HG03439 (cell line): ENCODE results near the gene CHST11.
A peak's percentile ranks its signal among the peaks of the same experiment; 100 is the strongest.

Experiments used
- ATAC-seq: cut with Tn5 transposase; IDR thresholded peaks from one replicate; pipeline ENCODE4 v1.9.1; 2021; ENCODE audit warnings: mild to moderate bottlenecking, moderate library complexity; ENCODE audit not compliant: unreplicated experiment

Gene CHST11

DNA sequence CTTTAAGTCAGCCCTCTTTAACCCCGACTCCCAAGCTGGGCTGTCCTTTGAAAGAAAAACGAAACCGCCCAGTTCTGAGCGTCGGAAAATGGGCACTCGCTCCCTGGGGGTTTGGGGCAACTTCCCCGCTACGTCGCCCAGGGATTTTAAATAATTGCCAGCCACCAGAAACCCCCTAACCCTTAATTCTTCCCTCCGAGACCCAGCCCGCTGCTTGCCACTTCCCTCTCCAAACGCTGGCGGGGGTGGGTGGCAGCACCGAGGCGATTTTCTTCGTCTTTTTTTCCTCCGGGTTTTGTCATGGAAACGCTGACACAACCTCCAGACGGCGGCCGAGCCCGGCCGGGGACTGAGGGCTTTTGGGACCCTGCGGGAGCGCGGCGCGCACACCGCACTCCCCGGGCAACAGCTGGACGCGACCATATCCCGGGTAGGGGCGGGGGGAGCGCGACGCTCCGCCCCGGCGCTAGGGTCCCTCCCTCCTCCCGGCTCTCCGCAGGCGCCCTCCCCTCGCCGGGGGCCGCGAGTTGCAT, at the start of gene CHST11:
Gene CHST11 (plus strand): TSS at position 532 of the 533 bp plus-strand sequence.
- ATAC-seq = peak; percentile 67

DNA sequence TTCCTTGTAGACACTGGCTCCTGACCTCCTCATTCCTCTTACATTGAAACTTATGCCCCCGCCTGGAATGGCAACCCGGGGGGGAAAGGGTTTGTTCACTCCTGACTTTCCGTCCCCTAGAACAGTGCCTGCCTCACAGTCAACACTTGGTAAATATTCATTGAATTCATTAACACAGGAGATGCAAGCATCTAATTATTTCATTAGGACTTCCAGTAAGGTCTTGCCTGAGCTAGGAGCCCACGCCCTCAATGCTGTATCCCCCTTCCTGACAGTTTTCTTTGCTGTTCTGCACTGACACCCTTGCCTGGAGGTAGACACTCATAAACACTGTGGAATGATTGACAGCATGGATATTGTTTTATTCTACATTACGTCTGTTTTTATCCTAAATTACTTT, 49.3 kb upstream of the CHST11 start:
- ATAC-seq = no peak

DNA sequence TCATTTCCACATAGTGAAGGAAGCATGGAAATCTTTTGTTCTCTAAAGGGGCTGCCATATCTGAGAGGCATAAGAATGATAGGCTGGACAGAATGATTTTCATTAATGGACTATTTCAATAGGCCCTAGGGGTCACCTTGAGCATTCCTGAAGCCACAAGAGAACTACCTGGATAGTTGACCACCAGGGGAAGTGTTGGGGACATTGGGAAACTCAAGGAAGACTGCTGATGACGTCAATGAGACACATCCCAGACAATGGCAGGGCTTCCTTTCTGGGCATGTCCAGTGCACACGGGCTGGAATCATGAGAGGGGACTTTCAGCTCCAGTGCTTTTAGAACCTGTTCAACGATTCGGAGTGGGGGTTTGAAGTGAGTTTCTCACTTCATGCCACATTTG, 48.8 kb upstream of the CHST11 start:
- no peak for ATAC-seq

DNA sequence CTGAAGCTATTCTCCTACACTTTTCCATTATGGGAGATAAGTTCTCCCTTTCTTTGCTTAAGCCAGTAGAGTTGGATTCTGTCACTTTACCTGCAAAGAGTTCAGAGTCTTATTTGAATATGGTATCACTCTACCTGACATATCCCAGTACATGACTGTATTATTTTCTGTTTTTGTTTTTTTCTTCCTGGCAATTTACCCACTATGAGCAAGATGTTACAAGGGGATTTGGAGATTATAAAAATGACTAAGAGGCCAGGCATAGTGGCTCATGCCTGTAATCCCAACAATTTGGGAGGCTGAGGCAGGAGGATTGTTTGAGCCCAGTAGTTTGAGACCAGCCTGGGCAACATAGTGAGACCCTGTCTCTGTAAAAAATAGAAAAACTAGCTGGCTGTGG, 46.4 kb upstream of the CHST11 start:
- ATAC-seq = no peak

DNA sequence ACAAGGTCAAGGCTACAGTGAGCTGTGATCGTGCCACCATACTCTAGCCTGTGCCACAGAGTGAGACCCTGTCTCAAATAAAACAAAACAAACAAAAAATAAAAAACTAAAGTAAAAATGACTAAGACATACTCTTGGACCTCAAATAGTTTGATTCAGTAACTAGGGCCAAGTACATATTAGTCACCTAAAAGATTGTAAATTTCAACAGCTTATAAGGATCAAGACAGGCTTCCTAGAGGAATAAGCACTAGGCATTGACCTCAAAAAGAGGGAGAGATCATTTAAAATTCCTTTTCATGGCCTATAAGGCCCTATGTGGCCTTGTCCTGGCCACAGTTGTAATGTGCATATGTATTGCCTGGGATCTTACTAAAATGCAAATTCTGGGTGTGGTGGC, 46.0 kb upstream of the CHST11 start:
- no peak for ATAC-seq

DNA sequence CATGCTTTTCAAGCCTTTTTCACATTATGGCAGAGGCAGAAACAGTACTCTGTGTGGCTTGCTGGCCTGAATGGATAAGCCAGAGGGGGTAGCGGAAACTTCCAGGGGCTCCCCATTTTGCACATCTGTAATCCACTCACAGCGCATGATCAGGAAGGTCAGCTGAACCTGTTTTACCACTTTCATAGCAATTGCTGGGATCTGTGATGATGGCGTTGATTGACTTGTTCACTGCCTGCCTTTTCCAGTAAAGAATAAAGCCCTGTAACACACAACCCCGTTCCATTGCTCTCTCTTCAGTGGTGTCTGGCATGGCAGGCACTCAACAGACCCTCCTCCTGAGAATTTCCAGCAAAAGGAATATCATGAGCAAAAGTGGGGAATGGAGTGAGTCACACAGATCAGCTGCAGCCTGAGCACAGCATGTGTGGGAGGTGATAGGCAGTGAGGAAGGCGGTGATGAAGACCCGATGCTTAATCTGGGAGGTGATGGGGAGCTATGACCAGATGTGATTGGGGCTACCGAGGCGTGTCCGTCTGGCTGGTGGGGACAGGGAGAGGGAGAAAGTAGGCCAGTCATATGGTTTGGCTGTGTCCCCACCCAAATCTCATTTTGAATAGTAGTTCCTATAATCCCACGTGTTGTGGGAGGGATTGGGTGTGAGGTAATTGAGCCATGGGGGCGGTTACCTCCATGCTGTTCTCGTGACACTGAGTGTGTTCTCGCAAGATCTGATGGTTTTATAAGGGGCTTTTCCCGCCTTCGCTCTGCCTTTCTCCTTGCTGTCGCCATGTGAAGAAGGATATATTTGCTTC, 44.7 kb upstream of the CHST11 start:
- no peak for ATAC-seq

DNA sequence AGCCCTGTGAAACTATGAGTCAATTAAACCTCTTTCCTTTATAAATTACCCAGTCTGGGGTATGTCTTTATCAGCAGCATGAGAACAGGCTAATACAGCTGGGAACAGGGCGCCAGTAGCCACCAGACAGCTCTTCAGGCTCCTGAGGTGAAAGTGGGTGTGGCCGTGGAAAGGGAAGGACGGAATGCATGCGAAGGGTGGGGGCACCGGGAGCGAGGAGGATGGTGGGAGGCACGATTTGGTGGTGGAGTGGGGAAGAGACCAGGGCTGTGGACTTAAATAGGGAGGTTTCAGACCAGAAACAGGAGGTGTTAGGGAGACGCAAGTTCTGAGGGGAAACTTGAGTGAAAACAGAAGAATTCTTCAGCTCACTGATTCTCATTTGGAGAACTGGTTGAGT, 44.1 kb upstream of the CHST11 start:
- no peak for ATAC-seq

DNA sequence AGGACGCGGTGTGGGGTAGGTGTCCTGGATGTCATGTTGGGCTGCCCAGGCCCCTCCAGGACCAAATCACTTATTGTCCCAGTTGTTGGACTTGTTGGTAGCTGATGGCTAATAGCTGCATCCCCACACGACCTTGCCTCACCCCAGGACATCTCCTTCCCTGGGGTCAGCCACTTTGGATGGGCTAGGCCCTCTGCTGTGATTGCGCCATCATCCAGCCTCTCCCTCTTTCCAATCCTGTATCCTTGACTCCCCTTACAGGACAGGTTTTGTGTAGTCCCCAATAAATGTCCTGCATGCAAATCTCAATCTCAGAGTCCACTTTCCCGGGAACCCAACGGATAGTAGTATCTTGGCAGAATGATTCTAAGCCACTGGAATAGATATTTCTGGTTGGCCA, 43.4 kb upstream of the CHST11 start:
- no peak for ATAC-seq

DNA sequence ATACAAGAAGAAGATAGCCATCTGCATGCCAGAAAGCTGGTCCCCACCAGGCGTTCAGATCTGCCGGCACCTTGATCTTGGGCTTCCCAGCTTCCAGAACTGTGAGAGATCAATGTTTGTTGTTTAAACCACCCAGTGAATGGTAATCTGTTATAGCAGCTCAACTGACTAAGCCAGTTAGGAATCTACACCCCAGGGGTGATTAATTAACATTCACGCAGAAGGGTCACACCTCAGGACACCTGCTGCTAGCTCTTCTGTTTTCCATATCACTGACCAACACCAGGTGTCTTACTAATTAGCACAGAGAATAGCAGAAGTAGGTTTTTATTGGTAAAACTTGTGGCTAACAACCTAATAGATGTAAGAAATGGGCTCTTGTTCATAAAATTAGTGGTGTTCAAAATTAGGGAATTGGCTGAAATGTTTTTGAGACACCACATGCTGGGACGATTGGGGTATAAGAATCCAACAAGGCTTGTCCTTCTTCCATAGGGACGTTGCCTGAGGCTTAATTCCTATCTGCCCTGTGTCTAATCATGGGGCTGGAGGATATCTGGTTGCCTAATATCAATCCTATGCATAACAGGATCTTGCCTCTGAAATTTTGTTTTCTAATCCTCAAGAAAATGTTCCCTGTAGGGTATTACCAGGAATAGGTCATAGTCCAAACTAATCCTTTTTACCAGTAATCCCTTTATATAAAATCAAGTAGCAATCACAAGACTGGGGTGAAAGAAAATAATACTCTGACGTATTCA, 42.0 kb upstream of the CHST11 start:
- no peak for ATAC-seq

DNA sequence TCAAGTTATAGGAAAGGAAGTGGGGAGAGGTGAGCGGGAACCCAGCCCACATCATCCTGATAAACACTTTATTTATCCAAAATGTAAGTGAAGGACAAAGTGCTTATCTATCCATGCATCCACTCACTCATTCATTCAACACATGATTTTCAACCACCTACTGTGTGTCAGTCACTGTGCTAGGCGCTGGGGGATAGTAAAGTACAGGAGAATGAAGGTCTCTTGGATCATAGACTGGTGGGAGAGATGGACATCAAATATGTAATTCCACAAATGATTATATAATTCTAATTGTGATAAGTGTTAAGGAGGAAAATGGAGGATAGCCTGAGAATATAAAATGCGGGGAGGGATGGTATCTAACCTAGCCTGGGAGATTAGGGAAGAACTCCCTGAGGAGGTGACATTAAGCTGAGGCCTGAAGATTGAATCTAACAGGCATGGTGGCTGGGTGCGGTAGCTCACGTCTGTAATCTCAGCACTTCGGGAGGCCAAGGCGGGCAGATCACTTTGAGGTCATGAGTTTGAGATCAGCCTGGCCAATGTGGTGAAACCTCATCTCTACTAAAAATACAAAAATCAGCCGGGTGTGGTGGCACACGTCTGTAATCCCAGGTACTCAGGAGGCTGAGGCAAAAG, 41.3 kb upstream of the CHST11 start:
- no peak for ATAC-seq

DNA sequence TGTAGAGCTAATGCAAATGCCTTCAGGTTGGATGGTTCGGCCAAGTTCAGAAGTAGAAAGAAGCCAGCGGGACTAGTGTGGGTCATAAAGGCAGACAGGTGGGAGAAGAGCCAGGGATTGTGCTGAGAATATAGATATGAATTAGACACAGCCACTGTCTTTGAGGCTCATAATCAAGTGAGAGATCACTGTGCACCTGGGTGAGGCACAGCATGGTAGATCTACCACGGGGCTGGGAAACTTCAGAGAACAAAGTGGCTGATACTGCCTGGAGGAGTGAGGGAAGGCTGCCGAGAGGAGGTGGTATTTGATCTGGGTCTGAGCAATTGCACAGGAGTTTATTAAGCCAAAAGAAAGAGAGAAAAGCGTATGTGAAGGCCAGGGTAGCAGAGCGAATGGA, 40.6 kb upstream of the CHST11 start:
- ATAC-seq = no peak

DNA sequence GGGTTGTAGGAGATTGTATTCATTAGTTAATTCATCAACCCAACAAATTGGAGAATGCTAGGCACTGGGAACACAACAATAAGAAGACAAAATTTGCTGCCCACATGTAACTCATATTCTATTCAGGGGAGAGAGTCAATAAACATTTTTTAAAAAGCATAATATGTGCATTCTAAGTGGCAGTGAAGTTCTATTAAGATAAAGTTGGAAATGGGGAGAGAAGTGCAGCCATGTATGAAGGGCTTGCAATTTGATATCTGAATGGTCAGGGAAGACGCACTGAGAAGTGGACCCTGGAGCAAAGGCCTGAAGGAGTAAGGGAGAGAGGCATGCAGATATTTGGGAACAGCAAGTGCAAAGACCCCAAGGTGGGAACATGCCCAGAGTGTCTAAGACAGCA, 40.2 kb upstream of the CHST11 start:
- ATAC-seq = no peak

DNA sequence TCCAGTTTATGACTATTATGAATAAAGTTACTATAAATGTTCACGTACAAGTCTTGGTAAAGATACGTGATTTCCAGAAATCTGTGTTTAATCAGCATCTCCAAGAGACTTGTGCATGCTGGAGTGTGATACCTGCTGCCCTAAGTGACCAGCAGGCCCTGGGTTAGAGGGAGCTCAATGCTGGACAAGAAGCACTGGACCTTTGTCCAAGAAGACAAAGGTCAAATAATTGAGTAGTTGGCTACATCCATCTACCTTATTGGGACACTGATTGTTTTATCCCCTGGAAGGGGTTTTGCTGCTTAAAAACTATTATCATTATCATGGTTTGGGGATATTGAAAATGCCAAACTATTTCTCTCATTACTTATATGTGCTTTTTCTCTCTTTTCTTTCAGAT, 37.0 kb upstream of the CHST11 start:
- ATAC-seq = no peak

DNA sequence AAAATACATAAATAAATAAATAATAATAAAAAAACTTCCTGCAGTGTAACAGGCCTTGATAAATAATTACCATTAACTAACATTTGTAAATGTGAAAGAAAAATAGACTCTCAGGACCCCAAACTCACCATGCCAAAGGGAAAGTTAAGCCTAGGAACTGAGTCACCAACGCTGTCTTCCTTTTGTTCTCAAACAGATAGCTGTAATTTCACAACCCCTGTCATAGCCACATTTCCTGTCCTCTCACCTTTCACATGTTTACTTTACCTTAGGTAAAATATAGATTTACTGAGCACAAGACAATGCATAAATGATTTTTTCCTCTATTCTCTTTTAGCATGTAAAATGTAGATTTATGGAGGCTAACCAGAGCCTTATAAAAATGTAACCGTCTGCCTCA, 35.9 kb upstream of the CHST11 start:
- ATAC-seq = no peak

DNA sequence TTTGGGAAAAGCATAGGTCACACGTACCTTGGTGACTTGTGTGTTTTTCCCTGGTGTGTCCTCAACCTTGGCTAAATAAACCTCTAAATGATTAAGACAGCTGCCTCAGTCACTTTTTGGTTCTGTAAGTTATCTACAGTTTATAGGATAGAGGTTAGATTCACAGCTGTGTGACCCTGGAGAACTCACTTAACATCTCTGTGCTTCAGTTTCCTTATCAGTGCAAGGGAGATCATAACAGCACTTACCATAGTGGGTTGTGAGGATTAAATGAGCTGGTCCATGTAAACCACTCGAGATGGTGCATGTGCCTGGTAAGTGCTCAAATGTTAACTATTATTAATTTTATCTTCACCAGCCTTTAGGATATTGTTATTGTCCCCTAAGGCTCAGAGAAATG, 35.4 kb upstream of the CHST11 start:
- no peak for ATAC-seq

DNA sequence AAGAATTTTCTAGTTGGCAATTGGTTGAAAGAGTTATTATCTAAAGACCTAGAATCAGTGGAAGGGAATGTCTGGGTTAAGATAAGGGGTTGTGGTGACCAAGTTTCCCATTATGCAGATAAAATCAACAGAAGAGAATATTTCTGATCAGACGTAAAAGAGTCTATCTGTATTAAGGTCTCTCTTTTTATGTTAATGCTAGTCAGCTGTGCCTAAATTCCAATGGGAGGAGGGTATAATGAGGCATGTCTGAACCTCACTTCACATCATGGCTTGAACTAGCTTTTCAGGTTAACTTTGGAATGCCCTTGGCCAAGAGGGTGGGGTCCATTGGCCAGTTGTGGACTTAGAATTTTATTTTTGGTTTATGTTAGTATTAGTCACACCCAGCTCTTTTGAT, 34.3 kb upstream of the CHST11 start:
- no peak for ATAC-seq

DNA sequence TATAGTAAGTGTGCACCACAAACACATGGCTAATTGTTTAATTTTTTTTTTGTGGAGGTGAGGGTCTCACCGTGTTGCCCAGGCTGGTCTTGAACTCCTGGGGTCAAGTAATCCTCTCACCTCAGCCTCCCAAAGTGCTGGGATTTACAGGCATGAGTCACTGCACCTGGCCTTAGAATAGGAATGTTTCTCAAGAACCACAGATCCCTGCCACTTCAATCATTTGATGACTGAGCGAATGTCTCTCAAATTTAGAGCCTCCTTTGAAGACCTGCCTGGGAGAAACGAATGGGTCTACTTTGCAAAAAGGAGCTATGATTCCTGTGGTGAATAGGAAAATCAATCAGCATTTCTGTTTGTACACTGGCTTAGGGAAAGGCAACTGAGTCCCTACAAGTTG, 33.5 kb upstream of the CHST11 start:
- ATAC-seq = no peak

DNA sequence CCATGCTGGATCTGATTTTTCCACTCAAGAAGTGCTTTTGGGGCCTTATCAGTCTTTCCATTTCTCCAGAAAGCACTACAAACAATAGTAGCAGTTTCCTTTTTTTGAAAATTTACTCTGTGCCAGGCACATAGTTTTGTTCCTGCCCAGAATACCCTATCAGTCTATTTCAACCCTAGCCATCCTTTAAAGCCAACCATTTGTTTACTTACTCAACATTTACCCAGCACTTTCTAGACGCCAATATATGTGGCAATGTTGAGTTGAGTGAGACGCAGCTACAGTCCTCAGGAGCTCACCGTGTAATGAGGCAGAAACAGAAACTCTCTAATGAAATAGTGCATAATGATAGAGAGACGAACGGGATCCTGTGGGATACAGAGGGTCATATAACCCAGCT, 32.9 kb upstream of the CHST11 start:
- ATAC-seq = no peak

DNA sequence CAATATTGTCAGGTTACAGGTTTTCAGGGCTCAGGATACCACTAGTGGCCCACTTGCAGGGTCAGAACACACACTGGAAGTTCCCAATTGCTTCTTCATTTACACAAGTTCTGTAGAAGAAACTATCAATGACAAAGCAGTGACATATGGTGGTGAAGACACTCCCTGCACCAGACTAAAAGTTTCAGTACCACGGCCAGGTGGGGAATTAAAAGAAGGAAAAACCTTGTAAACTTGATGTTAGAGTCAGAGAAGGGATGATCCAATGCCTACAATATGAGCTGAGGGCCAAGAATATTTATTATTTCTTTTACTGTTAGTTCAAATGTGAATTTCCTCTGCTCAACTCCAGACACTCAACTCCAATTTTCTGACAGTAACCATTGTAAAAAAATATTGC, 31.8 kb upstream of the CHST11 start:
- no peak for ATAC-seq

DNA sequence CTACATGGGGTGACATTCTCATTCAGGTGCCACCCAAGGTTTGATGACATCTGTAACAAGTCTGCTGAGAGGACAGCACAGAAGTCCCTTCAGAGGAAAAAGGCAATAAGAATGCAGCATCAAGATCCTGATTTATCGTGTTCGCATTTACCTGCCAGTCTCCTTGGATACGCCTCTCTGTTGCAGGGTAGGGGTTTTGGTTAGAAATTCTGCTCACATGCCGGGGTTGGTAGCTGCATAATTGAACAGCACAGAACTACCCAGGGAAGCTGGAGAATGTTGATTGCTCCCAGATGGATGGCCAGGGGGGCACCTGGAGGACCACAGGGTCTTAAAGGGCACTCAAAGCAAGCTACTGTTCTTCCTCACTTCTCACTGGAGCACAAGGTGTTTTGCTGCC, 31.1 kb upstream of the CHST11 start:
- ATAC-seq = no peak

DNA sequence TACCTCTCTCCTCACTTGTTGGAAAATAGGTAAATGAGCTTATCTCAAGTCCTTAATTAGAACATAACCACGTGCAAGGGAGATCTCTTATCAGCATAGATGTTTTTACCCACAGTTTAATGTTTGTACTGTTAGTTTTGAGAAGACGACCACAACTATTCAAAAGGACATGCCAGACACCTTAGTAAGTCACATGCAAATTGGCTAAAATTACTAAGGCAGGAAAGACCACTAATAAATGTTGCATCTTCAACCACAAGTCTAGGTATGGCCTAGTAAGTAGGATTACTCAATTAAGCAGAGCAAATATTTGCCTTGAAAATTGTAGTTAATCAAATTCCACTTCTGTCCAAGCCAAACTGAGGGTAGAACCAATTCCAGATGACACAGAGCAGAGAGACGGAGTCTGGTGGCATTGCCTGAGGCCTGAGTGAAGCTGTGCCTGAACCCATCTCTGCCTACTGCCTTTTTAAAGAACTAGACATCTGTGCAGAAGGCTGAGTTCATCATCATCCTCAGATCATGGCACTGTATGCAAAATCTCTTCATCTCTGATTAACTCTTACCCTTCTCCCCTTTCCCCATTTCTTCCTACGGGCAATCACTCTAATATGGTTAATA, 29.7 kb upstream of the CHST11 start:
- ATAC-seq = no peak
